H1 (cell line): ENCODE results near the gene MAP1A. TPM values are rescaled to one million over a fixed set of nuclear protein-coding genes. Genes with fewer than 3 reads are reported as not detected.

Experiments used
- CTCF ChIA-PET: fragments of 300-600 bp; sonication (Branson Sonifier 250); formaldehyde crosslinking; loops from one replicate; lab custom pipeline; 2021; ENCODE audit not compliant: partially characterized antibody; lab: Charles Lee
- POLR2A ChIA-PET: fragments of 300-600 bp; sonication (Branson Sonifier 250); formaldehyde crosslinking; loops from one replicate; lab custom pipeline; 2021; ENCODE audit warnings: inconsistent platforms; ENCODE audit not compliant: partially characterized antibody; lab: Charles Lee
- DNase-seq, 2 experiments: peaks; one replicate each; pipeline versions ENCODE4 v3.0.0 to v3.0.0-alpha.2; 2010 to 2022; ENCODE audit warnings: low spot score in 2 of 2, low read depth in 1 of 2, mixed read lengths in 1 of 2
- FAIRE-seq: peaks from 2 replicates; lab custom pipeline; 2011; peaks lifted over from hg19 to GRCh38; lab: Jason Lieb, UNC
- H2AFZ ChIP-seq: 2 replicates; pipeline ENCODE4 v1.8.1; 2012; ENCODE audit warnings: low read length, inconsistent platforms
- H2AK5ac ChIP-seq: 2 replicates; pipeline ENCODE4 v1.6.1; 2013; ENCODE audit warnings: low read depth, low read length
- H2BK120ac ChIP-seq: replicated peaks from 2 replicates; pipeline ENCODE3; 2013; ENCODE audit warnings: low read depth, low read length, inconsistent platforms
- H2BK12ac ChIP-seq: 2 replicates; pipeline ENCODE4 v1.6.1; 2013; ENCODE audit warnings: low read depth, low read length
- H2BK15ac ChIP-seq: 2 replicates; pipeline ENCODE4 v1.6.1; 2013; ENCODE audit warnings: low read length
- H2BK20ac ChIP-seq: 2 replicates; pipeline ENCODE4 v1.6.1; 2013; ENCODE audit warnings: low read length
- H2BK5ac ChIP-seq: 2 replicates; pipeline ENCODE4 v1.6.1; 2013; ENCODE audit warnings: low read depth, low read length
- H3K14ac ChIP-seq: 2 replicates; pipeline ENCODE4 v1.6.1; 2013; ENCODE audit warnings: inconsistent platforms; ENCODE audit not compliant: insufficient read length
- H3K18ac ChIP-seq: 2 replicates; pipeline ENCODE4 v1.6.1; 2013; ENCODE audit warnings: low read length; ENCODE audit errors: extremely low read depth
- H3K23ac ChIP-seq: 2 replicates; pipeline ENCODE4 v1.6.1; 2013; ENCODE audit warnings: inconsistent platforms; ENCODE audit not compliant: insufficient read length
- H3K23me2 ChIP-seq: 2 replicates; pipeline ENCODE4 v1.6.1; 2013; ENCODE audit warnings: low read depth, low read length
- H3K27ac ChIP-seq: 2 replicates; pipeline ENCODE4 v1.6.1; 2011; ENCODE audit warnings: low read depth, low read length, inconsistent platforms
- H3K27me3 ChIP-seq, 4 experiments: replicated peaks in 1 of 4; 1 replicate in 1 of 4; 2 replicates in 3 of 4; pipeline versions ENCODE4 v1.6.1 to v1.8.1; 2011 to 2013; ENCODE audit warnings: low read length in 3 of 4, mild to moderate bottlenecking in 3 of 4, inconsistent platforms in 2 of 4, mixed read lengths in 2 of 4, moderate library complexity in 1 of 4; ENCODE audit not compliant: control insufficient read depth in 3 of 4, insufficient read depth in 3 of 4; ENCODE audit errors: extremely low read depth in 1 of 4
- H3K36me3 ChIP-seq, 4 experiments: 2 replicates each; pipeline versions ENCODE4 v1.6.1 to v1.8.1; 2011 to 2013; ENCODE audit warnings: mild to moderate bottlenecking in 4 of 4, low read length in 3 of 4, moderate library complexity in 2 of 4, control low read depth in 1 of 4, inconsistent platforms in 1 of 4; ENCODE audit not compliant: insufficient read depth in 4 of 4, control insufficient read depth in 2 of 4
- H3K4ac ChIP-seq: replicated peaks from 2 replicates; pipeline ENCODE3; 2013; ENCODE audit warnings: low read length, low read depth, mixed read lengths, inconsistent platforms; ENCODE audit not compliant: insufficient read length
- H3K4me1 ChIP-seq, 4 experiments: replicated peaks in 1 of 4; 1 replicate in 1 of 4; 2 replicates in 3 of 4; pipeline versions ENCODE4 v1.6.1 to v1.8.1; 2011 to 2013; ENCODE audit warnings: low read length in 3 of 4, inconsistent platforms in 2 of 4, mixed read lengths in 1 of 4; ENCODE audit not compliant: insufficient read depth in 4 of 4, control insufficient read depth in 3 of 4
- H3K4me2 ChIP-seq, 2 experiments: 2 replicates each; pipeline versions ENCODE4 v1.6.1 to v1.8.1; 2011 to 2013; ENCODE audit warnings: low read depth in 2 of 2, low read length in 2 of 2, control low read depth in 1 of 2, inconsistent platforms in 1 of 2, mild to moderate bottlenecking in 1 of 2; ENCODE audit not compliant: insufficient read depth in 1 of 2
- H3K4me3 ChIP-seq, 4 experiments: fragments of 200-600, 300-600 bp in 1 of 4; sonication (generic), shearing (Covaris generic), sonication (Bioruptor Twin) in 1 of 4; 2 replicates each; pipeline versions ENCODE4 v1.5.1 to v1.8.1; 2011 to 2016; ENCODE audit warnings: low read length in 4 of 4, low read depth in 3 of 4, control low read depth in 2 of 4, inconsistent platforms in 2 of 4, mild to moderate bottlenecking in 2 of 4, mixed read lengths in 1 of 4, moderate library complexity in 1 of 4; ENCODE audit not compliant: insufficient read depth in 2 of 4; ENCODE audit errors: extremely low read depth in 1 of 4
- H3K56ac ChIP-seq: replicated peaks from 2 replicates; pipeline ENCODE3; 2013; ENCODE audit warnings: low read depth, mild to moderate bottlenecking, mixed read lengths, low read length, inconsistent platforms; ENCODE audit not compliant: insufficient read length
- H3K79me1 ChIP-seq: 2 replicates; pipeline ENCODE4 v1.6.1; 2013; ENCODE audit warnings: low read depth, low read length, control low read depth
- H3K79me2 ChIP-seq, 2 experiments: 2 replicates each; pipeline versions ENCODE4 v1.6.1 to v1.8.1; 2012 to 2013; ENCODE audit warnings: low read length in 2 of 2, mild to moderate bottlenecking in 2 of 2, inconsistent platforms in 1 of 2; ENCODE audit not compliant: insufficient read depth in 2 of 2, control insufficient read depth in 1 of 2
- H3K9ac ChIP-seq, 4 experiments: replicated peaks in 1 of 4; 1 replicate in 1 of 4; 2 replicates in 3 of 4; pipeline versions ENCODE4 v1.6.1 to v1.8.1; 2011 to 2013; ENCODE audit warnings: low read depth in 3 of 4, low read length in 3 of 4, control low read depth in 2 of 4, mild to moderate bottlenecking in 2 of 4, moderate library complexity in 2 of 4, inconsistent platforms in 1 of 4; ENCODE audit errors: extremely low read depth in 1 of 4
- H3K9me3 ChIP-seq, 2 experiments: 2 replicates each; pipeline versions ENCODE4 v1.6.1 to v1.8.1; 2012 to 2013; ENCODE audit warnings: mild to moderate bottlenecking in 2 of 2, moderate library complexity in 2 of 2, control low read depth in 1 of 2, inconsistent platforms in 1 of 2, low read depth in 1 of 2, low read length in 1 of 2, mixed read lengths in 1 of 2; ENCODE audit not compliant: insufficient read depth in 2 of 2
- H4K20me1 ChIP-seq, 2 experiments: replicated peaks in 1 of 2; 2 replicates each; pipeline versions ENCODE3 to v1.8.1; 2011 to 2013; ENCODE audit warnings: inconsistent platforms in 2 of 2, low read length in 2 of 2, mild to moderate bottlenecking in 1 of 2; ENCODE audit not compliant: insufficient read depth in 2 of 2, control insufficient read depth in 1 of 2
- H4K5ac ChIP-seq: 2 replicates; pipeline ENCODE4 v1.6.1; 2013; ENCODE audit warnings: low read length, low read depth, mixed read lengths, inconsistent platforms; ENCODE audit not compliant: insufficient read length
- H4K8ac ChIP-seq: 2 replicates; pipeline ENCODE4 v1.8.0; 2013; ENCODE audit warnings: mild to moderate bottlenecking, moderate library complexity, low read length, inconsistent platforms; ENCODE audit not compliant: insufficient read depth; ENCODE audit errors: extremely low read depth
- H4K91ac ChIP-seq: replicated peaks from 2 replicates; pipeline ENCODE3; 2013; ENCODE audit warnings: low read length, mixed read lengths, inconsistent platforms; ENCODE audit not compliant: insufficient read length
- BCL11A ChIP-seq, 2 experiments: IDR thresholded peaks; one replicate each; pipeline ENCODE4 v1.6.1; 2011; ENCODE audit warnings: low read depth in 2 of 2, low read length in 2 of 2, mild to moderate bottlenecking in 2 of 2
- CEBPB ChIP-seq: IDR thresholded peaks from 2 replicates; pipeline ENCODE4 v1.6.1; 2012; ENCODE audit warnings: low read depth, low read length
- JUN ChIP-seq: IDR thresholded peaks from 2 replicates; pipeline ENCODE4 v1.6.1; 2011; ENCODE audit warnings: low read depth, mild to moderate bottlenecking, improper control_type of control experiment, low read length
- KDM5A ChIP-seq: fragments of 200-600 bp; IDR thresholded peaks from 2 replicates; pipeline ENCODE4 v1.7.1; 2012; ENCODE audit warnings: mild to moderate bottlenecking, low read length, inconsistent platforms, mixed read lengths
- NANOG ChIP-seq: IDR thresholded peaks from 2 replicates; pipeline ENCODE4 v1.6.1; 2011; ENCODE audit warnings: low read length, low read depth, mild to moderate bottlenecking, inconsistent platforms; ENCODE audit not compliant: insufficient read depth, poor library complexity, severe bottlenecking
- POLR2AphosphoS5 ChIP-seq: IDR thresholded peaks from 2 replicates; pipeline ENCODE4 v1.6.1; 2011; ENCODE audit warnings: low read depth, low read length
- POU5F1 ChIP-seq: IDR thresholded peaks from 2 replicates; pipeline ENCODE4 v1.6.1; 2011; ENCODE audit warnings: low read depth, mild to moderate bottlenecking, low read length, moderate library complexity
- TCF12 ChIP-seq: IDR thresholded peaks from 2 replicates; pipeline ENCODE4 v1.6.1; 2011; ENCODE audit warnings: low read depth, mild to moderate bottlenecking, low read length
- TEAD4 ChIP-seq: IDR thresholded peaks from 2 replicates; pipeline ENCODE4 v1.6.1; 2012; ENCODE audit warnings: low read depth, low read length, inconsistent platforms, mixed read lengths
- ZNF274 ChIP-seq: IDR thresholded peaks from 2 replicates; pipeline ENCODE4 v1.7.0; 2012; ENCODE audit warnings: low read length, borderline replicate concordance; ENCODE audit errors: extremely low read depth
- WGBS, 2 experiments: shearing (Covaris generic) in 1 of 2; methylation state at CpG; one replicate each; pipeline versions ENCODE4 v1.1.6 to v1.1.7; 2013 to 2015; ENCODE audit warnings: low lambda C conversion rate in 2 of 2, mixed read lengths in 2 of 2, inconsistent platforms in 1 of 2, low coverage in 1 of 2, missing lambda C conversion rate in 1 of 2; ENCODE audit not compliant: insufficient replicate concordance in 2 of 2, insufficient coverage in 1 of 2, insufficient read length in 1 of 2; ENCODE audit errors: extremely low coverage in 1 of 2, missing lambda C conversion rate in 1 of 2; 5-methylcytosine and 5-hydroxymethylcytosine counted together
- polyA plus RNA-seq, 7 experiments: library from polyadenylated mRNA; depleted of rRNA in 3 of 7; stranded (reverse) in 5 of 7; unstranded in 2 of 7; fragments of >200 nt in 5 of 7; fragments of 200-250 nt in 2 of 7; gene quantifications; 1 replicate in 5 of 7; 2 replicates in 1 of 7; 4 replicates in 1 of 7; pipeline versions ENCODE4 v1.2.1 to v1.2.3, GENCODE V29; 2011 to 2013; ENCODE audit warnings: missing spikeins in 2 of 7, mixed read lengths in 2 of 7
- total RNA-seq: library from RNA; stranded (reverse); fragmentation: NEBNext Ultra II Directional; extraction: Animal tissue kit (Norgen Biotek cat#: 25700); gene quantifications from 2 replicates; pipeline ENCODE4 v1.2.1, GENCODE V29; 2021
- TF ChIP-seq, protein P1 (sequence below): IDR thresholded peaks from 2 replicates; pipeline ENCODE4 v1.6.1; 2012; ENCODE audit warnings: low read length, inconsistent platforms
- TF ChIP-seq, protein P2 (sequence below): IDR thresholded peaks from 2 replicates; pipeline ENCODE4 v1.6.1; 2012; ENCODE audit warnings: inconsistent platforms

MAP1A gene
- total and polyA plus RNA-seq, 2 of the 8 experiments (the other 6 are each of a cell fraction or from before 2014, with no cell fraction given), result 0.80 to 2.4 TPM

DNA sequence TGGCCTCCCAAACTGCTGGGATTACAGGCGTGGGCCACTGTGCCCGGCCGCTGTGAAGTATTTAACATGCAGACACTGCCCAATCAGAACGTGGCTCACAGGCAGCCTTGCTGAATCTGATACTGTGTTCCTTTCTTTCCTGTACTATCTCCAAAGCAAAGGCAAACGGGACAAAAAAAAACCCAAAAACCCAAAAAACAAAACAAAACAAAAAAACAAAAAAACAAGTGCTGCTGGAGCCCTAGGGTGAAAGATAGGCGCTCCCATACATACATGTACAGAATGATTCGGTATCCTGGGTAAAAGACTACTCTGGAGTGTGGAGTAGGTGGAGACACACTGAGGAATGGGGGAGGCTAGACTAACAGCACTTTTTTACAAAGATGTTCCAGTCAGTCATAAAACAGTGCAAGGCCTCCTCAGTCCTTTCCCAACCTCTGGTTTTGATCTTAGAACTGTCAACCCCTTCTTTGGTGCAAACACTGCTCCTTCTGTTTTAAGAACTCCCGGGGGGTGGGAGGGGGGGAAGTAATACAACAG, 7.7 kb upstream of the MAP1A start:
- ChIA-PET POLR2A (interaction anchor here (0.5 to 5.0 kb wide), 13 partner anchors 9 to 540 kb away, joined by 3 to 81 read pairs (median 6); partner anchors contain the start of genes TP53BP1, TUBGCP4 and ZSCAN29), CTCF (interaction anchor here (0.8 to 9.4 kb wide), 5 partner anchors 8 to 76 kb away, joined by 3 to 121 read pairs (median 10); partner anchors contain the start of gene TP53BP1)
- TF ChIP-seq BCL11A (IDR thresholded peaks at IDR 0.05; ENCODE audit: low read depth in 2 of 2, low read length in 2 of 2) (no peak), CEBPB (no peak), TCF12 (no peak), ZNF274 (no peak), KDM5A (no peak), POU5F1 (no peak), TEAD4 (no peak), POLR2AphosphoS5 (no peak), NANOG (no peak), JUN (no peak)
- TF ChIP-seq, protein P1, sequence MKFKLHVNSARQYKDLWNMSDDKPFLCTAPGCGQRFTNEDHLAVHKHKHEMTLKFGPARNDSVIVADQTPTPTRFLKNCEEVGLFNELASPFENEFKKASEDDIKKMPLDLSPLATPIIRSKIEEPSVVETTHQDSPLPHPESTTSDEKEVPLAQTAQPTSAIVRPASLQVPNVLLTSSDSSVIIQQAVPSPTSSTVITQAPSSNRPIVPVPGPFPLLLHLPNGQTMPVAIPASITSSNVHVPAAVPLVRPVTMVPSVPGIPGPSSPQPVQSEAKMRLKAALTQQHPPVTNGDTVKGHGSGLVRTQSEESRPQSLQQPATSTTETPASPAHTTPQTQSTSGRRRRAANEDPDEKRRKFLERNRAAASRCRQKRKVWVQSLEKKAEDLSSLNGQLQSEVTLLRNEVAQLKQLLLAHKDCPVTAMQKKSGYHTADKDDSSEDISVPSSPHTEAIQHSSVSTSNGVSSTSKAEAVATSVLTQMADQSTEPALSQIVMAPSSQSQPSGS, result no peak
- TF ChIP-seq, protein P2, sequence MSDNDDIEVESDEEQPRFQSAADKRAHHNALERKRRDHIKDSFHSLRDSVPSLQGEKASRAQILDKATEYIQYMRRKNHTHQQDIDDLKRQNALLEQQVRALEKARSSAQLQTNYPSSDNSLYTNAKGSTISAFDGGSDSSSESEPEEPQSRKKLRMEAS, result no peak

More for the DNA sequence above, 7.7 kb upstream of the MAP1A start:
- no peak overlapping the region for H3K18ac ChIP-seq
- H3K79me2 ChIP-seq, result no peaks in the 10 kb centered on the region
- peak overlapping the region; percentile 53 to 79 (median 71); a peak in 7 of 8 replicates for H3K4me3 ChIP-seq
- H2BK20ac ChIP-seq, result no peak overlapping the region
- 0 out of 7 replicates have a peak overlapping the region, but pooled peaks of 1 of the 4 experiments have one; percentile 9 for H3K9ac ChIP-seq
- H3K4me1 ChIP-seq, result peaks cover 3 to 16% (median 8%) of the 10 kb centered on the region in 4 experiments; a peak in 6 of 7 replicates
- H4K20me1 ChIP-seq, result peaks cover 0 to 2% of the 10 kb centered on the region in 2 experiments
- H3K23ac ChIP-seq, result no peak overlapping the region
- H2AFZ ChIP-seq, result no peak overlapping the region
- no peak overlapping the region for H2BK120ac ChIP-seq
- no peak overlapping the region for H4K91ac ChIP-seq
- H4K8ac ChIP-seq, result no peak overlapping the region
- H3K27ac ChIP-seq, result no peak overlapping the region
- no peak overlapping the region for H2BK15ac ChIP-seq
- H3K36me3 ChIP-seq, result no peaks in the 10 kb centered on the region
- peak overlapping the region; percentile 93 for H3K4me2 ChIP-seq
- H3K56ac ChIP-seq, result no peak overlapping the region
- no peaks in the 10 kb centered on the region for H3K79me1 ChIP-seq
- DNase-seq (no peak), FAIRE-seq (no peak)
- no peak overlapping the region for H4K5ac ChIP-seq
- H3K23me2 ChIP-seq, result peaks cover 10% of the 10 kb centered on the region
- H3K4ac ChIP-seq, result no peak overlapping the region
- no peak overlapping the region for H2AK5ac ChIP-seq
- H2BK5ac ChIP-seq, result no peak overlapping the region
- no peak overlapping the region for H3K14ac ChIP-seq
- H3K27me3 ChIP-seq, result peaks cover 4 to 16% (median 10%) of the 10 kb centered on the region in 4 experiments
- H2BK12ac ChIP-seq, result no peak overlapping the region
- 42% methylated on average over 8 of the region's 8 CpGs; no CpG with 5 or more reads in 1 of the 2 experiments for WGBS, 2 experiments
- H3K9me3 ChIP-seq, result no peaks in the 10 kb centered on the region
